Duodenal mucosa (tissue), 2 donors: ENCODE data around the gene POR.
"Not testable (repeated sequence)": the region's sequence is repeated elsewhere in the genome, so short reads cannot be mapped to it uniquely, and the experiment has no call there.

Experiments used
- H3K27ac ChIP-seq: one replicate; pipeline ENCODE4 v1.7.0; 2013; ENCODE audit warnings: low read depth, low read length
- H3K27me3 ChIP-seq, 2 donors: one replicate each; pipeline ENCODE4 v1.7.0; 2013; ENCODE audit warnings: low read length in 2 of 2, control low read depth in 1 of 2; ENCODE audit not compliant: insufficient read depth in 2 of 2, control insufficient read depth in 1 of 2
- H3K36me3 ChIP-seq, 2 donors: one replicate each; pipeline ENCODE4 v1.7.0; 2013; ENCODE audit warnings: low read length in 2 of 2, control low read depth in 1 of 2; ENCODE audit not compliant: insufficient read depth in 2 of 2, control insufficient read depth in 1 of 2
- H3K4me1 ChIP-seq, 2 donors: one replicate each; pipeline ENCODE4 v1.7.0; 2013; ENCODE audit warnings: low read length in 2 of 2, control low read depth in 1 of 2; ENCODE audit not compliant: insufficient read depth in 2 of 2, control insufficient read depth in 1 of 2
- H3K4me3 ChIP-seq, 2 donors: one replicate each; pipeline ENCODE4 v1.7.0; 2013; ENCODE audit warnings: low read length in 2 of 2, low read depth in 1 of 2
- H3K9ac ChIP-seq, 2 donors: one replicate each; pipeline ENCODE4 v1.7.0; 2013; ENCODE audit warnings: low read length in 2 of 2, low read depth in 1 of 2
- H3K9me3 ChIP-seq, 2 donors: one replicate each; pipeline ENCODE4 v1.7.0; 2013; ENCODE audit warnings: low read length in 2 of 2, control low read depth in 1 of 2; ENCODE audit not compliant: control insufficient read depth in 1 of 2

The POR gene

GRCh38 chr7:75900617-75901315 lies 14.2 kb upstream of the POR start:
- peaks cover 1 to 2% of the 10 kb centered on the region in 2 donors for H3K4me1 ChIP-seq
- H3K27ac ChIP-seq = no peak overlapping the region
- no peaks in the 10 kb centered on the region for H3K9me3 ChIP-seq
- no peak overlapping the region for H3K4me3 ChIP-seq
- no peaks in the 10 kb centered on the region for H3K27me3 ChIP-seq
- no peaks in the 10 kb centered on the region for H3K36me3 ChIP-seq
- no peak overlapping the region for H3K9ac ChIP-seq

GRCh38 chr7:75905785-75906604 lies 9.0 kb upstream of the POR start:
- H3K9me3 ChIP-seq = no peaks in the 10 kb centered on the region
- no peaks in the 10 kb centered on the region for H3K36me3 ChIP-seq
- no peaks in the 10 kb centered on the region for H3K27me3 ChIP-seq
- H3K4me1 ChIP-seq = peaks cover 8 to 10% of the 10 kb centered on the region in 2 donors
- H3K9ac ChIP-seq = peak overlapping the region in 1 of 2 donors; percentile 10
- H3K27ac ChIP-seq = no peak overlapping the region
- no peak overlapping the region for H3K4me3 ChIP-seq

DNA sequence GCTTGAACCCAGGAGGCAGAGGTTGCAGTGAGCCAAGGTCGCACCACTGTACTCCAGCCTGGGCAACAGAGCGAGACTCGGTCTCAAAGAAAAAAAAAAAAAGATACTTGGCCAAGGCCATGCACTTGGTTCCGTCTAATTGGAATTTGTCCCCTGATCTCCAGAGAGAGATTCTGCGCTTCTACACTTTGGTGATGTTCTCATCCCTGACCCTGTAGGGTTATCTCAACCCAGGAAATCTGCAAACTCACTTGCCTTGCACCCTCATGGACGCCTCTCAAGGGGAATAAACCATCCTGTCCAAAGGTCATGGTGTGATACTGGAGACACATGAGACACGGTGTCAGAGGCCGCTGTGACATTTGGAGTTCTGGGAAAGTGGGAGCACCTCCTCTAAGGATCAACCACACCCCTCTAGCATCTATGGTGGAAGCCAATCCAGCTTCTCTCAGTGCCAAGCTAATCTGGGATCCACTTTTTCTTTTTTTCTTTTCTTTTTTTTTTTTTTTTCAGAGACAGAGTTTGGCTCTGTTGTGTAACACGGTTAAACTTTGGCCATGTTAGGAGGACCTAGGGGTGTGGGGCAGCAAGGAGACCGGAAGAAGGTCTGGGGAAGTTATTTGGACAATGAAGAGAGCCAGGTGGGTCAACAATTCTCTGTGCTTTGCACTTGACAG lies 7.8 kb upstream of the POR start:
- Histone ChIP-seq H3K9ac (no peak overlapping the region), H3K9me3 (no peaks in the 10 kb centered on the region), H3K27me3 (no peaks in the 10 kb centered on the region), H3K4me1 (peaks cover 8 to 10% of the 10 kb centered on the region in 2 donors), H3K4me3 (no peak overlapping the region), H3K36me3 (no peaks in the 10 kb centered on the region), H3K27ac (no peak overlapping the region)

- H3K4me1 ChIP-seq, H3K27ac ChIP-seq, H3K9me3 ChIP-seq, H3K36me3 ChIP-seq, H3K4me3 ChIP-seq, H3K9ac ChIP-seq, H3K27me3 ChIP-seq: not testable (repeated sequence)
Measured at GRCh38 chr7:75907668-75908039, 7.3 kb upstream of the POR start.

DNA sequence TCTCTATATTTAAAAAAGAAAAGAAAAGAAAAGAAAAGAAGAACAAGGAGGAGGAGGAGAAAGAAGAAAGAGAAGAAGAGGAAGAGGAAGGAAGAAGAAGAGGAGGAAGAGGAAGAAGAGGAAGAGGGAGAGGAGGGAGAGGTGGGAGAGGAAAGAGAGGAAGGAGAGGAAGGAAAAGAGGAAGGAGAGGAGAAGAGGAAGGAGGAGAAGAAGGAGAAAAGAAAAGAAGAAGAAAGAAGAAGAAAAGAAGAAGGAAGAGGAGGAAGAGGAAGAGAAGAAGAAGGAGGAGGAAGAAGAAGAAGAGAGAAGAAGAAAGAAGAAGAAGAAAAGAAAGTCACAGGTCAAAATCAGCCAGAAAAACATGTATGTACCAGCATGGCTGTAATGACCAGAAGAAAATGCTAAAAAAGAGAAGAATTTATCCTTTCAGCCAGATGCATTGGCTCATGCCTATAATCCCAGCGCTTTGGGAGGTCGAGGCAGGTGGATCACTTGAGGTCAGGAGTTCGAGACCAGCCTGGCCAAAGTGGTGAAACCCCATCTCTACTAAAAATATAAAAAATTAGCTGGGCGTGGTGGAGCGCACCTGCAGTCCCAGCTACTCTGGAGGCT lies 5.3 kb upstream of the POR start:
- H3K36me3 ChIP-seq = no peaks in the 10 kb centered on the region
- H3K27me3 ChIP-seq = no peaks in the 10 kb centered on the region
- H3K4me3 ChIP-seq = no peak overlapping the region
- no peak overlapping the region for H3K9ac ChIP-seq
- H3K27ac ChIP-seq = no peak overlapping the region
- H3K4me1 ChIP-seq = peaks cover 12 to 17% of the 10 kb centered on the region in 2 donors
- no peaks in the 10 kb centered on the region for H3K9me3 ChIP-seq

DNA sequence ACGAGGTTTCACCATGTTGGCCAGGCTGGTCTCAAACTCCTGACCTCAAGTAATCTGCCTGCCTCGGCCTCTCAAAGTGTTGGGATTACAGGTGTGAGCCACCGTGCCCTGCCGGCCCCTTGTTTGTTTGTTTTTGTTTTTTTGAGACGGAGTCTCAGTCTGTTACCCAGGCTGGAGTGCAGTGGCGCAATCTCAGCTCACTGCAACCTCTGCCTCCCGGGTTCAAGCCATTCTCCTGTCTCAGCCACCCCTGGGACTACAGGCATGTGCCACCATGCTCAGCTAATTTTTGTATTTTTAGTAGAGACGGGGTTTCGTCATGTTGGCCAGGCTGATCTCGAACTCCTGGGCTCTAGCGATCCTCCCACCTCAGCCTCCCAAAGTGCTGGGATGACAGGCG lies 3.8 kb upstream of the POR start:
- not testable (repeated sequence) for H3K27ac ChIP-seq, H3K27me3 ChIP-seq, H3K9ac ChIP-seq, H3K9me3 ChIP-seq, H3K4me3 ChIP-seq, H3K36me3 ChIP-seq
- H3K4me1 ChIP-seq = peaks cover 11 to 17% of the 10 kb centered on the region in 2 donors

DNA sequence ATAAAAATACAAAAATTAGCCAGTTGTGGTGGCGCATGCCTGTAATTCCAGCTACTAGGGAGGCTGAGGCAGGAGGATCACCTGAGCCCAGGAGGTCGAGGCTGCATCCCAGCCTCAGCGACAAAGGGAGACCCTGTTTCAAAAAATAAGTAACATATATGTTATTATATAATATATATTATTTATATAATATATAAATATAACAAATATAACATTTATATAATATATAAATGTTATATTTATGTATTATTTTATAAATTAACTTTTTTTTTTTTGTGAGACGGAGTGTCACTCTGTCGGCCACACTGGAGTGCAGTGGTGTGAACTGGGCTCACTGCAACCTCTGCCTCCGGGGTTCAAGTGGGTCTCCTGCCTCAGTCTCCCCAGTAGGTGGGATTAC lies 1.5 kb upstream of the POR start:
- Histone ChIP-seq H3K4me3 (no peak overlapping the region), H3K27ac (no peak overlapping the region), H3K9ac (no peak overlapping the region), H3K4me1 (peaks cover 17 to 24% of the 10 kb centered on the region in 2 donors), H3K36me3 (no peaks in the 10 kb centered on the region), H3K9me3 (no peaks in the 10 kb centered on the region), H3K27me3 (no peaks in the 10 kb centered on the region)

GRCh38 chr7:75914169-75914654 lies 743 bp upstream of the POR start:
- Histone ChIP-seq H3K9ac (peak overlapping the region; percentile 90 to 96), H3K9me3 (no peaks in the 10 kb centered on the region), H3K4me1 (peaks cover 24% of the 10 kb centered on the region in 2 donors), H3K27me3 (no peaks in the 10 kb centered on the region), H3K36me3 (no peaks in the 10 kb centered on the region), H3K4me3 (peak overlapping the region; percentile 69 to 87), H3K27ac (peak overlapping the region; percentile 80)

GRCh38 chr7:75915416-75916156 lies 631 bp downstream of the POR start:
- Histone ChIP-seq H3K27me3 (no peaks in the 10 kb centered on the region), H3K4me1 (peaks cover 27 to 33% of the 10 kb centered on the region in 2 donors), H3K27ac (peak overlapping the region; percentile 82), H3K9me3 (no peaks in the 10 kb centered on the region), H3K36me3 (no peaks in the 10 kb centered on the region), H3K9ac (peak overlapping the region; percentile 95 to 96), H3K4me3 (peak overlapping the region; percentile 91 to 93)
